ENCODE data around the gene FYB1.

The FYB1 gene

DNA sequence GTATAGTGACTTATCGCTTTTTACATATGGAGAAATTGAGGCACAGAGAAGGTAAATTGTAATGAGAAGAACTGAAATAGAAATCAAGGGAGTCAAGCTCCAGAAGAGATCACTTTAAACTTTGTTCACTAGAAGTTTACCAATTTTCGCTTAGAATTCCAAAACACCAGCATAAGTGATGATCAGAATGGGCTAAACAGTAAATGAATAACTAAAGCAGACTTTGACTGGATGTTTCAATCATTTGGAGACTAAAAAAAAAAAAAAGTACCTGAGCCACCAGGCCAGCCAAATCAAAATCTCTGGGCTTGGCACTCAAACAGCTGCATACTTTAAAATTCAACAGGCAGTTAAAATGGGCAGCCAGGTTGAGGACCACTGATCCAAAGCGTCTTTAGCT, 38.2 kb upstream of the FYB1 start:
- no peaks in the 10 kb centered on the region for H3K27me3 ChIP-seq (ENCODE audit: insufficient read depth, low read depth, severe bottlenecking)
- no peak for DNase-seq
- H3K27ac ChIP-seq, result no peak overlapping the region
- no peaks in the 10 kb centered on the region for H3K9me3 ChIP-seq (ENCODE audit: severe bottlenecking)
- no peak overlapping the region for H3K4me3 ChIP-seq (ENCODE audit: low read depth, low read length)
- TF ChIP-seq, protein P1, sequence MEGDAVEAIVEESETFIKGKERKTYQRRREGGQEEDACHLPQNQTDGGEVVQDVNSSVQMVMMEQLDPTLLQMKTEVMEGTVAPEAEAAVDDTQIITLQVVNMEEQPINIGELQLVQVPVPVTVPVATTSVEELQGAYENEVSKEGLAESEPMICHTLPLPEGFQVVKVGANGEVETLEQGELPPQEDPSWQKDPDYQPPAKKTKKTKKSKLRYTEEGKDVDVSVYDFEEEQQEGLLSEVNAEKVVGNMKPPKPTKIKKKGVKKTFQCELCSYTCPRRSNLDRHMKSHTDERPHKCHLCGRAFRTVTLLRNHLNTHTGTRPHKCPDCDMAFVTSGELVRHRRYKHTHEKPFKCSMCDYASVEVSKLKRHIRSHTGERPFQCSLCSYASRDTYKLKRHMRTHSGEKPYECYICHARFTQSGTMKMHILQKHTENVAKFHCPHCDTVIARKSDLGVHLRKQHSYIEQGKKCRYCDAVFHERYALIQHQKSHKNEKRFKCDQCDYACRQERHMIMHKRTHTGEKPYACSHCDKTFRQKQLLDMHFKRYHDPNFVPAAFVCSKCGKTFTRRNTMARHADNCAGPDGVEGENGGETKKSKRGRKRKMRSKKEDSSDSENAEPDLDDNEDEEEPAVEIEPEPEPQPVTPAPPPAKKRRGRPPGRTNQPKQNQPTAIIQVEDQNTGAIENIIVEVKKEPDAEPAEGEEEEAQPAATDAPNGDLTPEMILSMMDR (IDR thresholded peaks at IDR 0.05; ENCODE audit: low read depth, low read length), result no peak
- H3K36me3 ChIP-seq, result no peaks in the 10 kb centered on the region

DNA sequence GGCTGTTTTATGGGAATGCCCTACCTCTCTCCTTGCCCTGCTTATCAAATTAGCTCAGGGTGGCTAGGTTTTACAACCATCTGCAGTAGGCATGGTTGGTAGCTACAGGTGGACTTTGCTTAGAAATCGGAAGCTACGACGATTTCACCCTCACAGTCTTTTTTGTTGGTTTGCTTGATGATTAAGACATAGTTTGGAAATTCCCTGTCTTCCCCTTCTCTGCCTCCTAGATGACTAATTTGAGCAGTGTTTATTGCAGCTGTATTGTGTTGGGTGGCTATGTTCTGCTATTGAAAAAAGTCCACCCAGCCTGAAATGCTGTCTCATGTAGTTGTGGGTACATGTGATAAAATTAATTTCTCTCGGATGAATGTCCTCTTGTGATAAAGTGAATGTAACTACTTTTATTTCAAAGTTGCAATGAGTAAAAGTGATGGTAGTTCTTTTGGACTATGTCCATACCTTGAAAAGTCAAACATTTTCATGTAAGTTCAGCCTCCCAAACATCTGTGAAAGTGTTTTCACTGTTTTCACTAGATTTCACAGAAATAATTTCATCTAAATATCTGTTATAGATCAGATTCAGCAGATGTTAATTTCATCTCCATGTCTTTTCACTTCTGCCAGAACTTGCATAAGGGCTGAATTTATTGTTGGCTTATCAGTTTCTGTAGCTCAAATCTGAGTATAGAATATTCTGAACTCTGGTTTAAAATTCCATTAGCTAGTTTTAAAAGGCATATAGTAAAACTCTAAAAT, 37.3 kb upstream of the FYB1 start:
- DNase-seq, result no peak
- no peaks in the 10 kb centered on the region for H3K9me3 ChIP-seq (ENCODE audit: severe bottlenecking)
- no peak overlapping the region for H3K4me3 ChIP-seq (ENCODE audit: low read depth, low read length)
- H3K27me3 ChIP-seq (ENCODE audit: insufficient read depth, low read depth, severe bottlenecking), result no peaks in the 10 kb centered on the region
- no peak overlapping the region for H3K27ac ChIP-seq
- TF ChIP-seq, protein P1 (IDR thresholded peaks at IDR 0.05; ENCODE audit: low read depth, low read length), result no peak
- H3K36me3 ChIP-seq, result no peaks in the 10 kb centered on the region

DNA sequence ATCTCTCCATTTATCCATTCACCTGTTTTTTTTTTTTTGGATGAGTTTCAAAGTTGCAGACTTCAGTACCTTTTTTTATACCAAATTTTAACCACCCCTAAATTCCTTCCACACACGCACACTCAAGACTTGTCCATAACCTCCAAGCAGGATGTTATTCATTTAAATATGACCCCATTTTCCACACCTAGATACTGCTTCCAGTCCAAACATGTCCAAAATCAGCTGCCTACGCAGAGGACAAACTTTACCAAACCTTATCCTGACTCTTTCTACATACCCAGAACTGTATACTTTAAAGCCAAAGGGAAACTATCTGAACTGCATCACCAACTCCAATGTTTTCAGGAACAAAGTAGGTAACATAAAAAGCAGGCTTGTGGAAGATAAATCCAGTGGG, 36.0 kb upstream of the FYB1 start:
- TF ChIP-seq, protein P1 (IDR thresholded peaks at IDR 0.05; ENCODE audit: low read depth, low read length), result no peak
- Histone ChIP-seq H3K27ac (no peak overlapping the region), H3K4me3 (ENCODE audit: low read depth, low read length) (no peak overlapping the region)

DNA sequence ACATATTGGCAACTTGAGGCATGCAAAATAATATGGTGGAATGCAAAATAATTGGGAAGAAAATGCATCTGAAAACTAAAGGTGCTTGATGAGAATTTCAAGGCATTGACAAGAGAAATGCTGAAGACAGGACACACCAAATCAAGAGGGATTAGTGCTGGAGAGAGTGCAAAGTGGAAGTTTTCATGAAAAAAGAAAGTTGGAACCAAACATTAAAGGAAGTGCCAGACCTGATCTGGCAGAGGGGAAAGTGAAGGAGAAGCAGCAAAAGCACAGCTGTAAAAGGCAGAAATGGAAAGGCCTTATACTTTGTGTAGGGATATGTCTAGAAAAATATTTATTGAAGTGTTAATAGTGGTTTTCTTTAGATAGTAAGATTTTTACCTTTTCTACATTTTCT, 35.3 kb upstream of the FYB1 start:
- DNase-seq, result no peak
- no peak overlapping the region for H3K27ac ChIP-seq
- TF ChIP-seq, protein P1 (IDR thresholded peaks at IDR 0.05; ENCODE audit: low read depth, low read length), result no peak
- H3K36me3 ChIP-seq, result no peaks in the 10 kb centered on the region
- H3K27me3 ChIP-seq (ENCODE audit: insufficient read depth, low read depth, severe bottlenecking), result no peaks in the 10 kb centered on the region
- no peak overlapping the region for H3K4me3 ChIP-seq (ENCODE audit: low read depth, low read length)
- no peaks in the 10 kb centered on the region for H3K9me3 ChIP-seq (ENCODE audit: severe bottlenecking)

More for the DNA sequence above, 36.0 kb upstream of the FYB1 start:
- Histone ChIP-seq H3K27me3 (ENCODE audit: insufficient read depth, low read depth, severe bottlenecking) (no peaks in the 10 kb centered on the region), H3K9me3 (ENCODE audit: severe bottlenecking) (no peaks in the 10 kb centered on the region), H3K36me3 (no peaks in the 10 kb centered on the region)
- DNase-seq, result no peak

DNA sequence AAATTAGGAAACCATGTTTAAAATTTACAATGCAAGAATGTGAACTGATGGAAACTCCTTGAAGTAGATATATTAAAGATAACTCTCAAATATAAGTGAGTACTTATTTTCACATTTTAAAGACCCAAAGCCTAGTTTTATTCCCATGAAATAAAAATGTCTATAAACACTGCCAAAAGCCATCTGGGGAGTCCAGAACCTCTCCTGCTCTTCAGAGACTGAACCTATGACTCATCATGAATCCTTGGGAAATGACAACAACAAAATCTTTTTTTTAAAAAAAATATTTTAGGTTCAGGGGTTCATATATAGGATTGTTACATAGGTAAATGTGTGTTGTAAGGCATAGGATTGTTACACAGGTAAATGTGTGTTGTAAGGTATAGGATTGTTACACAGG, 33.8 kb upstream of the FYB1 start:
- H3K36me3 ChIP-seq, result no peaks in the 10 kb centered on the region
- TF ChIP-seq, protein P1 (IDR thresholded peaks at IDR 0.05; ENCODE audit: low read depth, low read length), result no peak
- no peak overlapping the region for H3K4me3 ChIP-seq (ENCODE audit: low read depth, low read length)
- DNase-seq, result no peak
- H3K27ac ChIP-seq, result no peak overlapping the region
- H3K9me3 ChIP-seq (ENCODE audit: severe bottlenecking), result no peaks in the 10 kb centered on the region
- no peaks in the 10 kb centered on the region for H3K27me3 ChIP-seq (ENCODE audit: insufficient read depth, low read depth, severe bottlenecking)
